ENCODE data around the gene IGLL5. TPM values are rescaled to one million over a fixed set of nuclear protein-coding genes. Genes with fewer than 3 reads are reported as not detected.

The IGLL5 gene
- total RNA-seq, 1 experiment from 2014 or later = not detected

DNA sequence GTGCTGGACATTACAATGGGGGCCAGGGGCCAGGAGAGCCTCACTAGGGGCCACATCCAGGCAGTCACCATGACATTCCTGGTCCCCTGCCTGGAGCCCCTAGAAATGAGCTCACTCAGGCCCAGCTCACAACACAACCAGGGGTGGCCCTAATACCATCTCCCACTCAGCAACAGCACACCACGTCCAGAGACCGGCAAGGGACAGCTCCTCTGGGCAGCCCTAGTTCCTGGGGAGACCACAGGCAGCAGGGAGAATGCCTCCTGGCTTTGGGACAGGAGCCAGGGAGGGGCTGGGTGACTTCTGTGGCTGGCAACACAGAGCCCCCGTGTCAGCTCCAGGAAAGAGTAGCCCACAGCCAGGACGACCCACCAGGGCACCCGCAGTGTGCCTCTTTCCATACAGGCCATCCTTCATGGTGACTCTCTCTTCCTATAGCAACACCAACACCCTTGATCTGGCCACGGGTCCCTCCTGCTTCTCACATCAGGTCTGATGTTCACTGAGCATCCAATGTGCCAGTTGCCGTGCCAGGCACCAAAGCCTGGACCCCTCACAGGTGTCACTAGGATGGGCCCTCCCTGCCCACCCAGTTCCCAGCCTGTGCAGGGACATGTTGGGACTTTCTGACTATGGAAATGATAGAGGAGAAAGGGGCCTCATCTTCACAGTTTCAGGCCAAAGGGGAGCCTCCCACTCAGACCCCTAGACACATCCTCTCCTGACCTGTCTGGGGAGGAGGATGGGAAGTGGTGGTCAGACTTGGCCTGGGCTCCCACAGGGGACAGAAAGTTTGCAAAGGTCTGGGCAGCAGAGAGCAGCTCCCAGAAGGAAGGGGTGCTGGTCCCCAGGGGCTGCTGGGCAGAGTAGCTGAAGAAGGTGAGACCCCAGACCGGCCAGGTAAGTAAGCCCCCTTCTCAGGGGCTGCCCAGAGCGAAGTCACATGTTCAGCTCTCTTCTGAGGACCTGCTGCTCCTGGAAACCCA is 43.2 kb downstream of the IGLL5 start:
- ChIA-PET CTCF (interaction anchor here (0.6 to 2.4 kb wide), 5 partner anchors 12 to 343 kb away, joined by 3 to 6 read pairs (median 4); no protein-coding TSS in a partner anchor), POLR2A (no interaction called here)
- peaks cover 7% of the 10 kb centered on the region for H3K27me3 Mint-ChIP-seq (ENCODE audit: insufficient read depth, unreplicated experiment)
- H3K4me3 Mint-ChIP-seq (ENCODE audit: unreplicated experiment) = no peak overlapping the region
- intact Hi-C loops (cut with micrococcal nuclease) = no loop called here
- TF ChIP-seq, protein P1, sequence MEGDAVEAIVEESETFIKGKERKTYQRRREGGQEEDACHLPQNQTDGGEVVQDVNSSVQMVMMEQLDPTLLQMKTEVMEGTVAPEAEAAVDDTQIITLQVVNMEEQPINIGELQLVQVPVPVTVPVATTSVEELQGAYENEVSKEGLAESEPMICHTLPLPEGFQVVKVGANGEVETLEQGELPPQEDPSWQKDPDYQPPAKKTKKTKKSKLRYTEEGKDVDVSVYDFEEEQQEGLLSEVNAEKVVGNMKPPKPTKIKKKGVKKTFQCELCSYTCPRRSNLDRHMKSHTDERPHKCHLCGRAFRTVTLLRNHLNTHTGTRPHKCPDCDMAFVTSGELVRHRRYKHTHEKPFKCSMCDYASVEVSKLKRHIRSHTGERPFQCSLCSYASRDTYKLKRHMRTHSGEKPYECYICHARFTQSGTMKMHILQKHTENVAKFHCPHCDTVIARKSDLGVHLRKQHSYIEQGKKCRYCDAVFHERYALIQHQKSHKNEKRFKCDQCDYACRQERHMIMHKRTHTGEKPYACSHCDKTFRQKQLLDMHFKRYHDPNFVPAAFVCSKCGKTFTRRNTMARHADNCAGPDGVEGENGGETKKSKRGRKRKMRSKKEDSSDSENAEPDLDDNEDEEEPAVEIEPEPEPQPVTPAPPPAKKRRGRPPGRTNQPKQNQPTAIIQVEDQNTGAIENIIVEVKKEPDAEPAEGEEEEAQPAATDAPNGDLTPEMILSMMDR (IDR thresholded peaks at IDR 0.05; ENCODE audit: unreplicated experiment) = no peak
- DNase-seq (ENCODE audit: unreplicated experiment) = no peak
- peaks cover 6% of the 10 kb centered on the region for H3K4me1 Mint-ChIP-seq (ENCODE audit: insufficient read depth, unreplicated experiment)
- H3K27ac Mint-ChIP-seq (ENCODE audit: low read depth, unreplicated experiment) = no peak overlapping the region
- H3K9me3 Mint-ChIP-seq (ENCODE audit: unreplicated experiment) = no peaks in the 10 kb centered on the region
- BruUV-seq (replicated peaks) = no TSS peak
- no peaks in the 10 kb centered on the region for H3K36me3 Mint-ChIP-seq (ENCODE audit: insufficient read depth, unreplicated experiment)

DNA sequence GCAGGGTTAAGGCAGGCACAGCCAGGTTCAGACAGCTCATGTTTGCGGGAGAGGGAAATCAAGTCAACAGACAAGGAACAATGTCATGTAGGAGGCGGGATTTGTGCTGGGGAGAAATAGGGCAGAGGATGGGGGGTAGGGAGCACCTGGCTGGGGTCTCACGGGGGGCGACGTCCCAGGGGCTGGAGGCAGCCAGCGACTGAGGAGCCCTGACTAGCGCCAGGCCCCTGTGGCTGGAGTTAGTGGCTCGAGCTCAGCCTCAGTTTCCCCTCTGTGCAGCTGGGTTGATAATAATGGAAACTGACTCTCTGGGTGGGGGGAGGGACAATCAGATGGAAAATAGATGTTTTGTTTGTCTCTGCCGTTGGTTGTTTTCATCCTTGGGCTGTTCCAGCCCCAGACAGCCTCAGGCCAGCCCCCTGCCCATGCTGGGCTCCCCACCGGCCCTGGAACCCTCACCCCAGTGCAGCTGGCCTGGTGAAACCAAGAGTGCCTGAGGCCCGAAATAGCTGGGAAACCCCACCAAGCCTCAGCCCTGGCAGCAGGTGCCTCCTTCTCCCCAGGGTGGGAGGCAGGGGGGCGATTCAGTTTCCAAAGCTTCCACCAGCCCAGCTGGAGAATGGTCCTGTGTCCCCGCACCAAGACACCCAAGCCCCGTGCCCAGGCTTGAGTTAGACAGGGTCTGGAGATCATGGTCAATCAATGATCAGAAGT is 44.1 kb downstream of the IGLL5 start:
- H3K27me3 Mint-ChIP-seq (ENCODE audit: insufficient read depth, unreplicated experiment) = peaks cover 11% of the 10 kb centered on the region
- no peaks in the 10 kb centered on the region for H3K9me3 Mint-ChIP-seq (ENCODE audit: unreplicated experiment)
- POLR2A ChIA-PET = no interaction called here
- CTCF ChIA-PET = interaction anchor here (0.9 to 2.4 kb wide), 5 partner anchors 11 to 372 kb away, joined by 3 to 6 read pairs (median 4); no protein-coding TSS in a partner anchor
- no peaks in the 10 kb centered on the region for H3K36me3 Mint-ChIP-seq (ENCODE audit: insufficient read depth, unreplicated experiment)
- no peak overlapping the region for H3K27ac Mint-ChIP-seq (ENCODE audit: low read depth, unreplicated experiment)
- BruUV-seq (replicated peaks) = no TSS peak
- intact Hi-C loops (cut with micrococcal nuclease) = no loop called here
- H3K4me1 Mint-ChIP-seq (ENCODE audit: insufficient read depth, unreplicated experiment) = peaks cover 6% of the 10 kb centered on the region
- no peak overlapping the region for H3K4me3 Mint-ChIP-seq (ENCODE audit: unreplicated experiment)
- TF ChIP-seq, protein P1 (IDR thresholded peaks at IDR 0.05; ENCODE audit: unreplicated experiment) = no peak
- no peak for DNase-seq (ENCODE audit: unreplicated experiment)

DNA sequence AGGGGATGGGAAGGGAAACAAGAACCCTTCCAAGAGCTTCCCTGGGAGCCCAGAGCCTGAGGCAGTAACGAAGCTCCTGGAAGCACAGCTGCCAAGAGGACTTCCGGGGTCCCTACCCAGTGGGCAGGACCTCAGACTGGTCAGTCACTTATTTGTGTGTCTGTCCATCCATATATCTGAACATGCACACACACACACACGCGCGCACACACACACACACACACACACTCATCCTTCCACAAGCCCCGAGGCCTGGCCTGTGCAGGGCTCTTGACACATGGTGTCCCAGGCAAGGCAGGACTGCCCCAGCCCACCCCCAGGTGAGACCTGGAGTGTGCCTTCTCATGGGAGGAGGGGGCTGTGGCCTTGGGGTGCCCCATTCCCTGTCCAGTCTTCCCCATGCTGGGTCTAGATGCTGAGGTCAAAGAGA is 44.9 kb downstream of the IGLL5 start:
- TF ChIP-seq, protein P1 (IDR thresholded peaks at IDR 0.05; ENCODE audit: unreplicated experiment) = no peak
- POLR2A ChIA-PET = no interaction called here
- no peaks in the 10 kb centered on the region for H3K36me3 Mint-ChIP-seq (ENCODE audit: insufficient read depth, unreplicated experiment)
- no TSS peak for BruUV-seq (replicated peaks)
- H3K4me3 Mint-ChIP-seq (ENCODE audit: unreplicated experiment) = no peak overlapping the region
- intact Hi-C loops (cut with micrococcal nuclease) = no loop called here
- H3K27me3 Mint-ChIP-seq (ENCODE audit: insufficient read depth, unreplicated experiment) = peaks cover 20% of the 10 kb centered on the region
- no peaks in the 10 kb centered on the region for H3K9me3 Mint-ChIP-seq (ENCODE audit: unreplicated experiment)
- CTCF ChIA-PET = interaction anchor here (0.9 to 2.4 kb wide), 5 partner anchors 10 to 373 kb away, joined by 3 to 6 read pairs (median 4); no protein-coding TSS in a partner anchor
- H3K4me1 Mint-ChIP-seq (ENCODE audit: insufficient read depth, unreplicated experiment) = peaks cover 6% of the 10 kb centered on the region
- DNase-seq (ENCODE audit: unreplicated experiment) = no peak
- no peak overlapping the region for H3K27ac Mint-ChIP-seq (ENCODE audit: low read depth, unreplicated experiment)
